Endometrial microvascular endothelial cells (primary cell): ENCODE data around the gene CDHR2. TPM values are rescaled to one million over a fixed set of nuclear protein-coding genes. Genes with fewer than 3 reads are reported as not detected.

Source experiments
- in situ Hi-C: cut with HindIII; loops from 2 replicates; pipeline ENCODE4 v1.10.0; 2017; ENCODE audit warnings: low sequenced_read_pairs, low pct_unique_long_range_greater_than_20kb; ENCODE audit errors: inconsistent ontology term
- total RNA-seq: library from RNA; depleted of rRNA; stranded (reverse); fragments of >200 nt; gene quantifications from one replicate; pipeline ENCODE4 v1.2.3, GENCODE V29; 2015; ENCODE audit errors: inconsistent ontology term

Gene CDHR2
- total RNA-seq, 1 donor from 2014 or later = not detected

GRCh38 chr5:176527246-176528222, 21.6 kb upstream of the CDHR2 start:
- in situ Hi-C loops = no loop called here

- in situ Hi-C loops = no loop called here
Observed at GRCh38 chr5:176528301-176528700, 20.8 kb upstream of the CDHR2 start.

GRCh38 chr5:176528761-176529115, 20.4 kb upstream of the CDHR2 start:
- in situ Hi-C loops = no loop called here

- in situ Hi-C loops = no loop called here
Observed at GRCh38 chr5:176529116-176529740, 19.9 kb upstream of the CDHR2 start.

GRCh38 chr5:176529741-176530141, 19.4 kb upstream of the CDHR2 start:
- in situ Hi-C loops = no loop called here

GRCh38 chr5:176530393-176530982, 18.7 kb upstream of the CDHR2 start:
- in situ Hi-C loops = no loop called here

- in situ Hi-C loops = no loop called here
Observed at GRCh38 chr5:176530983-176531901, 17.9 kb upstream of the CDHR2 start.

GRCh38 chr5:176531902-176532493, 17.1 kb upstream of the CDHR2 start:
- in situ Hi-C loops = no loop called here

GRCh38 chr5:176532795-176533194, 16.3 kb upstream of the CDHR2 start:
- in situ Hi-C loops = no loop called here

GRCh38 chr5:176533390-176533789, 15.8 kb upstream of the CDHR2 start:
- in situ Hi-C loops = no loop called here

- in situ Hi-C loops = no loop called here
Observed at GRCh38 chr5:176533894-176534611, 15.1 kb upstream of the CDHR2 start.

GRCh38 chr5:176534640-176535039, 14.5 kb upstream of the CDHR2 start:
- in situ Hi-C loops = no loop called here

GRCh38 chr5:176535101-176535663, 14.0 kb upstream of the CDHR2 start:
- in situ Hi-C loops = no loop called here

- in situ Hi-C loops = no loop called here
Observed at GRCh38 chr5:176535664-176536131, 13.4 kb upstream of the CDHR2 start.

- in situ Hi-C loops = no loop called here
Observed at GRCh38 chr5:176536132-176536901, 12.8 kb upstream of the CDHR2 start.

- in situ Hi-C loops = no loop called here
Observed at GRCh38 chr5:176536902-176537553, 12.1 kb upstream of the CDHR2 start, which contains the start of gene RNF44. RNF44 (minus strand) TSS chr5:176537402; CDS start chr5:176532472, 4,930 bp downstream.
